CD14-positive monocyte (primary cell): Measurements from ENCODE around the gene MXRA7. TPM values are rescaled to one million over a fixed set of nuclear protein-coding genes. Genes with fewer than 3 reads are reported as not detected.

Experiments used
- DNase-seq, 3 donors: peaks; one replicate each; pipeline ENCODE4 v3.0.0-alpha.2; 2011 to 2022
- H2AFZ ChIP-seq: 2 replicates; pipeline ENCODE4 v1.6.0; 2012; ENCODE audit warnings: mild to moderate bottlenecking, low read depth, low read length, inconsistent platforms; ENCODE audit not compliant: insufficient read depth, poor library complexity, severe bottlenecking
- H3K27ac ChIP-seq, 2 donors: 1 replicate in 1 of 2; 2 replicates in 1 of 2; pipeline ENCODE4 v1.5.1; 2012 to 2013; ENCODE audit warnings: low read length in 2 of 2, control low read depth in 1 of 2, inconsistent platforms in 1 of 2, low read depth in 1 of 2, mild to moderate bottlenecking in 1 of 2
- H3K27me3 ChIP-seq, 2 donors: one replicate each; pipeline versions ENCODE4 v1.6.0 to v1.6.1; 2011 to 2013; ENCODE audit warnings: low read length in 2 of 2; ENCODE audit not compliant: control insufficient read depth in 2 of 2, insufficient read depth in 2 of 2
- H3K36me3 ChIP-seq, 2 donors: replicated peaks in 1 of 2; 1 replicate in 1 of 2; 2 replicates in 1 of 2; pipeline versions ENCODE4 v1.5.1 to v1.6.1; 2012 to 2013; ENCODE audit warnings: low read length in 2 of 2, control low read depth in 1 of 2, inconsistent platforms in 1 of 2, mild to moderate bottlenecking in 1 of 2; ENCODE audit not compliant: insufficient read depth in 2 of 2, control insufficient read depth in 1 of 2
- H3K4me1 ChIP-seq, 2 donors: 1 replicate in 1 of 2; 2 replicates in 1 of 2; pipeline versions ENCODE4 v1.5.1 to v1.6.1; 2012 to 2013; ENCODE audit warnings: low read length in 2 of 2, control low read depth in 1 of 2, inconsistent platforms in 1 of 2, mild to moderate bottlenecking in 1 of 2, moderate library complexity in 1 of 2; ENCODE audit not compliant: insufficient read depth in 2 of 2, control insufficient read depth in 1 of 2
- H3K4me2 ChIP-seq: replicated peaks from 2 replicates; pipeline ENCODE3; 2012; ENCODE audit warnings: low read length, moderate library complexity, mild to moderate bottlenecking; ENCODE audit not compliant: poor library complexity, severe bottlenecking; ENCODE audit errors: extremely low read depth
- H3K4me3 ChIP-seq, 3 experiments: fragments of 200-600 bp in 1 of 3; sonication (generic) in 1 of 3; replicated peaks in 1 of 3; 1 replicate in 2 of 3; 2 replicates in 1 of 3; pipeline ENCODE4 v1.5.1; 2011 to 2013; ENCODE audit warnings: low read length in 3 of 3, mild to moderate bottlenecking in 3 of 3, control low read depth in 2 of 3, low read depth in 2 of 3, inconsistent platforms in 1 of 3, moderate library complexity in 1 of 3
- H3K79me2 ChIP-seq: 2 replicates; pipeline ENCODE4 v1.6.0; 2012; ENCODE audit warnings: mild to moderate bottlenecking, control low read depth, inconsistent platforms, low read length, moderate library complexity; ENCODE audit not compliant: insufficient read depth
- H3K9ac ChIP-seq: 2 replicates; pipeline ENCODE4 v1.6.0; 2017; ENCODE audit warnings: low read length, mild to moderate bottlenecking; ENCODE audit not compliant: insufficient read depth, poor library complexity, severe bottlenecking
- H3K9me3 ChIP-seq, 2 donors: replicated peaks in 1 of 2; 1 replicate in 1 of 2; 2 replicates in 1 of 2; pipeline versions ENCODE4 v1.5.1 to v1.6.1; 2012 to 2013; ENCODE audit warnings: low read length in 2 of 2, control low read depth in 1 of 2; ENCODE audit not compliant: control insufficient read depth in 1 of 2, insufficient read depth in 1 of 2
- H4K20me1 ChIP-seq: 2 replicates; pipeline ENCODE4 v1.6.0; 2012; ENCODE audit warnings: mild to moderate bottlenecking, low read length, control low read depth, moderate library complexity; ENCODE audit not compliant: insufficient read depth
- H3K27ac Mint-ChIP-seq, 7 donors: one replicate each; pipeline ENCODE4 v1.8.0; 2020; ENCODE audit warnings: mild to moderate bottlenecking in 7 of 7, mixed read lengths in 7 of 7, moderate library complexity in 6 of 7, inconsistent platforms in 2 of 7
- H3K27me3 Mint-ChIP-seq, 3 donors: one replicate each; pipeline ENCODE4 v1.8.0; 2021 to 2022; ENCODE audit warnings: low read depth in 3 of 3, mild to moderate bottlenecking in 3 of 3, mixed read lengths in 3 of 3, moderate library complexity in 3 of 3, inconsistent platforms in 1 of 3
- H3K36me3 Mint-ChIP-seq, 2 donors: one replicate each; pipeline ENCODE4 v1.8.0; 2020; ENCODE audit warnings: mixed read lengths in 2 of 2, inconsistent platforms in 1 of 2, mild to moderate bottlenecking in 1 of 2
- H3K4me1 Mint-ChIP-seq: one replicate; pipeline ENCODE4 v1.8.0; 2020; ENCODE audit warnings: mild to moderate bottlenecking, mixed read lengths
- H3K4me3 Mint-ChIP-seq, 2 donors: one replicate each; pipeline ENCODE4 v1.8.0; 2020; ENCODE audit warnings: mild to moderate bottlenecking in 2 of 2, mixed read lengths in 2 of 2, moderate library complexity in 1 of 2
- H3K9me3 Mint-ChIP-seq, 7 donors: one replicate each; pipeline ENCODE4 v1.8.0; 2020 to 2022; ENCODE audit warnings: mixed read lengths in 7 of 7, mild to moderate bottlenecking in 6 of 7, moderate library complexity in 6 of 7, inconsistent platforms in 2 of 7
- WGBS: methylation state at CpG from one replicate; pipeline ENCODE4 v1.1.5; 2013; ENCODE audit warnings: missing lambda C conversion rate; ENCODE audit not compliant: insufficient coverage; 5-methylcytosine and 5-hydroxymethylcytosine counted together
- intact Hi-C, 2 donors: fragments of 100-400 bp; cut with micrococcal nuclease; formaldehyde crosslinking; loops; one replicate each; pipeline versions ENCODE4 v1.15.0 to v1.15.1; 2023
- polyA plus RNA-seq, 3 donors: library from polyadenylated mRNA; depleted of rRNA in 1 of 3; unstranded in 2 of 3; stranded (reverse) in 1 of 3; fragments of 300-500 nt in 2 of 3; fragments of >200 nt in 1 of 3; fragmentation: Illumina TruSeq in 2 of 3; gene quantifications; 1 replicate in 2 of 3; 2 replicates in 1 of 3; pipeline ENCODE4 v1.2.3, GENCODE V29; 2012 to 2021
- TF ChIP-seq, protein P1 (sequence below): fragments of 200-600 bp; IDR thresholded peaks from one replicate; pipeline ENCODE4 v1.8.0; 2022; ENCODE audit warnings: antibody characterized with exemption, mild to moderate bottlenecking

MXRA7 gene
- polyA plus RNA-seq, 3 donors: 0.13 to 0.81 (median 0.30) TPM

DNA sequence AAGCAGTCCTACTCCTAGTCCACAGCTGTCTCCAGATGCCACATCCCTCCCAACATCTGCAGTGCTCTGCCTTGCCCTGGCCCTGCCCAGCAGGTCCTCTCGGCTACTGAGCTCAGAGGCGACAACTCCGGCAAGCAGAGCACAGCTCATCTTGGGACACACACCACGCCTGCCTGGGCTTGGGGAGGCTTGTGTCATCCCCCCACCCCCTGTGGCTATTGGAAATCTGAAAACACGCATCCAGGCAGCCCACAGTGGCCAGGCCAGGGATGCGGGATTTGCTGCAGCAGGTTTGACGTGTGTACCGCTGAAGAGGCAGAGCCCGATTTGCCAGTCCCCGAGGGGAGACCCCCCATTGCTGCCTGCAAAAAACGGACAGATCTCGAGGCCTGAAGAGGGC is 25.4 kb downstream of the MXRA7 start:
- H3K9me3 ChIP-seq: no peaks in the 10 kb centered on the region
- H3K4me2 ChIP-seq: no peak overlapping the region
- H2AFZ ChIP-seq: no peak overlapping the region
- H3K36me3 Mint-ChIP-seq: no peaks in the 10 kb centered on the region
- no peaks in the 10 kb centered on the region for H3K9me3 Mint-ChIP-seq
- peaks cover 3% of the 10 kb centered on the region for H3K4me1 Mint-ChIP-seq
- intact Hi-C loops: no loop called here
- H3K4me3 Mint-ChIP-seq: no peak overlapping the region
- no peak for DNase-seq
- no peaks in the 10 kb centered on the region for H3K36me3 ChIP-seq
- H3K27ac ChIP-seq: no peak overlapping the region
- peak overlapping the region in 1 of 7 donors; percentile 54 for H3K27ac Mint-ChIP-seq
- TF ChIP-seq, protein P1, sequence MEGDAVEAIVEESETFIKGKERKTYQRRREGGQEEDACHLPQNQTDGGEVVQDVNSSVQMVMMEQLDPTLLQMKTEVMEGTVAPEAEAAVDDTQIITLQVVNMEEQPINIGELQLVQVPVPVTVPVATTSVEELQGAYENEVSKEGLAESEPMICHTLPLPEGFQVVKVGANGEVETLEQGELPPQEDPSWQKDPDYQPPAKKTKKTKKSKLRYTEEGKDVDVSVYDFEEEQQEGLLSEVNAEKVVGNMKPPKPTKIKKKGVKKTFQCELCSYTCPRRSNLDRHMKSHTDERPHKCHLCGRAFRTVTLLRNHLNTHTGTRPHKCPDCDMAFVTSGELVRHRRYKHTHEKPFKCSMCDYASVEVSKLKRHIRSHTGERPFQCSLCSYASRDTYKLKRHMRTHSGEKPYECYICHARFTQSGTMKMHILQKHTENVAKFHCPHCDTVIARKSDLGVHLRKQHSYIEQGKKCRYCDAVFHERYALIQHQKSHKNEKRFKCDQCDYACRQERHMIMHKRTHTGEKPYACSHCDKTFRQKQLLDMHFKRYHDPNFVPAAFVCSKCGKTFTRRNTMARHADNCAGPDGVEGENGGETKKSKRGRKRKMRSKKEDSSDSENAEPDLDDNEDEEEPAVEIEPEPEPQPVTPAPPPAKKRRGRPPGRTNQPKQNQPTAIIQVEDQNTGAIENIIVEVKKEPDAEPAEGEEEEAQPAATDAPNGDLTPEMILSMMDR: no peak
- WGBS: 91% methylated on average over 12 of the region's 12 CpGs
- H3K79me2 ChIP-seq: no peaks in the 10 kb centered on the region
- no peak overlapping the region for H3K9ac ChIP-seq
- H4K20me1 ChIP-seq: no peaks in the 10 kb centered on the region
- H3K4me1 ChIP-seq: no peaks in the 10 kb centered on the region
- no peaks in the 10 kb centered on the region for H3K27me3 ChIP-seq
- peaks cover 0 to 6% (median 2%) of the 10 kb centered on the region in 3 donors for H3K27me3 Mint-ChIP-seq
- H3K4me3 ChIP-seq: no peak overlapping the region

DNA sequence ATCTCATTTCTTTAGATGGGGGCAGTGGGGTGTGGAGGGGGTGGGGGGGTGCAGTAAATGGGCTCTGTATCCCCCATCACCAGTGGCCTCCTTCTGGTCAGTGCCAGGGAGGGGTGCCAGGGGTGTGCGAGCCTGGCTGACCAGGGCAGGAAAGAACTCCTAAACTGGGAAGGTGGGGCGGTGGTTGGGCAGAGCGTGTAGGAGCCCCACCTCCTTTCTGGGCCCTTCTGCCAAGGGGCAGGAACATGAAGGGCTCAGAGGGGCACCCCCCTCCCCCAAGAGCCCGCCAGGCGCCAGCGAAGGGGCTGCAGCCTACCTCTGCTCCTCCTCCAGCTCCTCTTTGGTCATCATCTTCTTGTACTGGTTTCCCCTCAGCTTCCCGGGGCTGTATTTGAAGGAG is 26.0 kb downstream of the MXRA7 start:
- Histone ChIP-seq H3K4me3 (no peak overlapping the region), H3K36me3 (no peaks in the 10 kb centered on the region), H3K9me3 (no peaks in the 10 kb centered on the region), H2AFZ (no peak overlapping the region), H3K4me1 (no peaks in the 10 kb centered on the region), H3K27me3 (no peaks in the 10 kb centered on the region), H3K27ac (no peak overlapping the region), H3K79me2 (no peaks in the 10 kb centered on the region), H4K20me1 (no peaks in the 10 kb centered on the region), H3K9ac (no peak overlapping the region), H3K4me2 (no peak overlapping the region)
- peaks cover 3% of the 10 kb centered on the region for H3K4me1 Mint-ChIP-seq
- no peak for DNase-seq
- no peak overlapping the region for H3K4me3 Mint-ChIP-seq
- no peaks in the 10 kb centered on the region for H3K36me3 Mint-ChIP-seq
- intact Hi-C loops: no loop called here
- no peaks in the 10 kb centered on the region for H3K9me3 Mint-ChIP-seq
- no peak overlapping the region for H3K27ac Mint-ChIP-seq
- TF ChIP-seq, protein P1: no peak
- peaks cover 0 to 6% (median 2%) of the 10 kb centered on the region in 3 donors for H3K27me3 Mint-ChIP-seq
- WGBS: no CpG with 5 or more reads among the region's 7 CpGs
